ENCODE data around the gene AAK1.
"Not testable (repeated sequence)": the region's sequence is repeated elsewhere in the genome, so short reads cannot be mapped to it uniquely, and the experiment has no call there.

Gene AAK1

DNA sequence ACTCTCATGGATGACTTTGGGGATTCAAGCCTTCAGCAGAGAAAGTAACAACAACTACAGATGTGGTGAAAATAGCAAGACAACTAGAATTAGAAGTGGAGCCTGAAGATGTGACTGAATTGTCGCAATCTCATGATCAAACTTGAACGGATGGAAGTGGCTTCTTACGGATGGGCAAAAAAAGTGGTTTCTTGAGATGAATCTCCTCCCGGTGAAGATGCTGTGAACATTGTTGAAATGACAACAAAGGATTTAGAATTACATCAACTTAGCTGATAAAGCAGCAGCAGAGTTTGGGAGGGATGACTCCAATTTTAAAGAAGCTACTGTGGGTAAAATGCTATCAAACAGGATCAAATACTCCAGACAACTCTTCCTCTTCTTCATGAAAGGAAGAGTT lies 43.1 kb downstream of the AAK1 start:
- DNase-seq (ENCODE audit: low read depth): no peak

DNA sequence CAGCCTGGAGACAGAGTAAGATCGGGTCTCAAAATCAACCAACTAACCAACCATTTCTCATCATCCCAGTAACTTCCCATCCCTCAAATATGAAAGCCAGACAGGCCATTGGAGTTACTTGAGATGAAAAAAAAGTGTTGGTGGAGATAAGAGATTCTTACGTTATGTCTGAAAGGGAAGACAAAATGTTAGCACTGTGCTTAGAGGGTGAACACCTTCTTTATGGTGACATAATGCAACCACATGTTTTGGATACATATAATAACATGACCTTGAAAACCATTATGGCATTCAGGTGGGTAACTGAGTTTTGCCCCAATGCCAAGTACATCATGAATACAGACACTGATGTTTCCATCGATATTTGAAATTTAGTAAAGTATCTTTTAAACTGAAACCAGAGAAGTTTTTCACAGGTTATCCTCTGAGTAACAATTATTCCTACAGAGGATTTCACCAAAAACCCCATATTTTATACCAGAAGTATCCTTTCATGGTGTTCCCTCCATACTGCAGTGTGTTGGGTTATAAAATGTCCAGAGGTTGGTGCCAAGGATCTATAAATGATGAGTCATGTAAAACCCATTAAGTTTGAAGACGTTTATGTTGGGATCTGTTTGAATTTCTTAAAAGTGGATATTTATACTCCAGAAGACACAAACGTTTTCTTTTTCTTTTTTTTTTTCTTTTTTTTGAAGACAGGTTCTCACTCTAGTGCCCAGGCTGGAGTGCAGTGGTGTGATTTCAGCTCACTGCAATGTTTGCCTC lies 45.5 kb downstream of the AAK1 start:
- no peak for DNase-seq (ENCODE audit: low read depth)

DNA sequence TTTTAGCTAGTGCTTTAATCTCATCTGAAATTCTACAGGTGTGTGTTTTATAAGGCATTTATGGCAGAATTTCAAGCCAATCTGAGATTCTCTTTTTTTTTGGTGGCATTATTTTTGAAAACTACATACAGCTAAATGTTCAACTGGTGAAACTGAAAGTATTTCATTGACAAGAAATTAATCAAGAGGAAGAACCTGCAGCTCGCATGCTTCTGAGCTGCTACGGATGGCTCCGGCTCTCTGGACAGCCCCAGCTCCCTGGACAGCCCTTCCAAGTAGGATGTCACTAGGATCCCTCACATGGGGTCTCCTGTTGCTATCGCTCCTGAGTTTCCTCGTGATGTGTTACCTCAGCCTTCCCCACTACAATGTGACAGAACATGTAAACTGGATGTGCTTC lies 46.4 kb downstream of the AAK1 start:
- no peak for DNase-seq (ENCODE audit: low read depth)

DNA sequence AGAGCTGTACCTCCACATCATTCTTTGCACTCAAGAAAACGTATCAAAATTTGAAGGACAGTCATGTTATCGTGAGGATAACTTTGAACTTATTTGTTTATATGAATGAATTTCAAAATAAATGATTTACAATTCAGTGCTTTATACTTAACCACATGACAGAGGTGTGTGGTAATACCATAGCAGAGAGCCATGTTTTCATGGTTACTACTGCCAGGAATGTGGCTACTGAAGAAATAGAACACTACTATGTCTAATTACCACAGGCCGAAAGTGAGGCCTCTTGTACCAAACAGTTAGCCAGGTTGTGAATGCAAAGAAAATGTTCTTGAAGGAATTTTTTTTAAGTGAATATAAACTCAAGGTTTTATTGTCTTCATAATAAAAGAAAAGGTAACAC lies 49.2 kb downstream of the AAK1 start:
- DNase-seq (ENCODE audit: low read depth): no peak

DNA sequence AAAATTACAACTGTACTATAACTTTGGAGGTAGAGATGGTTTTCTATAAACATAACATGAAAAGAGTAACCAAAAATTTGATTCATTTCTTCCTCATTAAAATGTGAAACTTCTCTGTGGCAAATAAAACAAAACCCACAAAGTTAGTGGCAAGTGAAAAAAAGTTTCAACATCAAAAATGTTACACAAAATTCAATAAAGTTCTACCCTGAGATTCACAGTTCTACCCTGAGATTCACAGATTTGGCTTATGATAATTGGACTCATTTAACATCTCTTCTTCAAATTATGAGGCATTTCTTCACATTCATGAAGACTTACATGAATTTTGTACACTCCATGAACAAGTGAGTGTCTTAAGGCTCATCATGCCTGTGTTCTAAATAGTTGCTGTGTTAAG lies 51.0 kb downstream of the AAK1 start:
- DNase-seq (ENCODE audit: low read depth): no peak

DNA sequence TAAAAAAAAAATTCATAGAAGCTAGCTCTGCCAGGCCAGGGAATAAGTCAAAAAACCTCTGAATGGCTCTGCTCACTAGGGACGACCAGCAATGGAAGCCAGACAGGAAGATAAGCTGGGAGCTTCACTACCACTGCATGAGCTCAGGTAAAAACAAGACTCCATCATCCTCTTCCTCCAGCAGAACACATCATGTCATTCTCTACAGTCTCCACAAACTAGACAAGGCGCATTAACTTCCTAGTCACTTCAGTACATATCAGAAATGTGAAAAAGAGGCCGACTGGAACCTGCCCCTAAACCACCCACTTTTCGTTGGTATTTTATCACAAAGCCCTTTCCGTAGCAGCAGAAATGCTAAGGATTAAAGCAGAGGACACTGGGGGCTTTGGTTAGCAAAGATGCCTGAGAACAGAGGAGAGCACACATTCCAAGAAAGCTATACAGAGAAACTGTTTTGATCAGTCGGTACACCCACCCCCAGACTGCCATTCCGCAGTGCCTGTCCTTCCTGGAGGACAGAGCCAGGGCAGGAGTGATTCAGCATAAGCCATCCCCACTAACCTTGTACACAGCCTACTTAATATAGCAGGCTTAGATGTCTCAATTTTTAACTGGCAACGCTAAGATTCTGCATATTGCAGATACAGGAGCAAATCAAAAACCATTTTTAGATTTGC lies 53.4 kb downstream of the AAK1 start:
- DNase-seq (ENCODE audit: low read depth): no peak

DNA sequence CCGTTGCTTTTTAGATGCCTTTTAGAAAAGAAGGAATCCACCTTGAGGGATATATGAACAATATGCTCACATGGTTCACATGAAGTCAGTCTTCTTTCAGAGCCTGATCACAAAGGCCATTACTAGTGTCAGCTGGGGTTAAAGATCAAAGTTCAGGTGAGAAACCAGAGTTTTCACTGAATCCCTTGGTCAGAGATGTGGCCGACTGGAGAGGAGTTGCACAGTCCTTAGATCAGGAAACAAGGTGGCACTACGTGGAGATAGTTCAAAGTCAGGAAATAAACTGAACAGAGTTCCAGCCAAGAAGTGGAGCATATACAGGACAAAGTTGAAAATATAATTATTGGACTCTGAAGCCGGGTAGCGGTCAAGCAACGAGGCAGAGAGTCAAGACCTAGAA lies 54.6 kb downstream of the AAK1 start:
- no peak for DNase-seq (ENCODE audit: low read depth)

DNA sequence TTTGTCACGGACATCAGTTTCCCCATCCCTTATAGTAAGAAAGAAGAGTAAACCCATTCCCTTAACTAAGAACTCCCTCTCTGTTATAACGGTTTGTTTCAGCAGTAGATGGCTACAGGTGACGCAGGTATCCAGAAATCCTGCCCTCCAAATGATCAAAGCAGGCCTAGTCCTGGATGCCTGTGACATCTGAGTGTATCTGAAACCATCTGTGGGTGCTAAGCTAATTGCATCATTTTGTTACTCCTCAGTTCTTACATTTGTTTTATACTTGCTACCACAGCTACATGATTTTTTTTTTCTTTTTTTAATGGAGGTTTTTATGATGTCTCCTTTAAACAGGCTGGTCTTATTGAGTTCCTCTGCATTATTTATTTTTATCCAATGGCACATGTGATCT lies 55.1 kb downstream of the AAK1 start:
- DNase-seq (ENCODE audit: low read depth): no peak

DNA sequence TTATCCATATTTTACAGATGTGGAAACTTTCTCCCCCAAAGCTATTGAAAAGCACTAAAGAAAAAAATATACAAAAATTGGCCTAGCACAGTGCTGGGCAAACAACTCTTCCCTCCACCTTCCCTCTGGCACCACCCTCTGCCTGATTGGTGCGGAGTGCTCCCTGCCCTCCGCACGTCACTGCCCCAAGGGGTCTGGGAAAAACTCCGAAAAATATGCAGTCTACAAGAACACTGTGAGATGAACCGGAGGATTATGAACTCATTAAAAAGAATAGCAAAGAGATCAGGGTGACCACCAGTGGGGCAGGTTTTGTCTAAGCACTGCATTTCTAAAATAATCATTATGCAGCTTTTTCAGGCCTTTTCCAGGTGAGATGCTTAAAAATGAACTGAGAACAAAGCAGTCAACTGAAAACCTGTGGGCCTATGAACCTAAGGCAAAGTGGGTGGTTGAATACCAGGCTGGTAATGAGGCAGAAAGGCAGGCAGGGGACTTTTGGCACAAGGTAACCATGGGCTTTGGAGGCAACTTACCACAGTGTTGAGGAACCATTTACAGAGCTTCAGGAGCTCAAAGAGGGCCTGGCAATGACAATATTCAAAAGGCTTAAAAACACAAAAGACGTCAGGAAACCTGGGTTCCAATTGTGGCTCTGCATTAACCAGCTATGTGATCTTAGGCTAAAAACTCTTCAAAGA lies 57.5 kb downstream of the AAK1 start:
- DNase-seq (ENCODE audit: low read depth): no peak

DNA sequence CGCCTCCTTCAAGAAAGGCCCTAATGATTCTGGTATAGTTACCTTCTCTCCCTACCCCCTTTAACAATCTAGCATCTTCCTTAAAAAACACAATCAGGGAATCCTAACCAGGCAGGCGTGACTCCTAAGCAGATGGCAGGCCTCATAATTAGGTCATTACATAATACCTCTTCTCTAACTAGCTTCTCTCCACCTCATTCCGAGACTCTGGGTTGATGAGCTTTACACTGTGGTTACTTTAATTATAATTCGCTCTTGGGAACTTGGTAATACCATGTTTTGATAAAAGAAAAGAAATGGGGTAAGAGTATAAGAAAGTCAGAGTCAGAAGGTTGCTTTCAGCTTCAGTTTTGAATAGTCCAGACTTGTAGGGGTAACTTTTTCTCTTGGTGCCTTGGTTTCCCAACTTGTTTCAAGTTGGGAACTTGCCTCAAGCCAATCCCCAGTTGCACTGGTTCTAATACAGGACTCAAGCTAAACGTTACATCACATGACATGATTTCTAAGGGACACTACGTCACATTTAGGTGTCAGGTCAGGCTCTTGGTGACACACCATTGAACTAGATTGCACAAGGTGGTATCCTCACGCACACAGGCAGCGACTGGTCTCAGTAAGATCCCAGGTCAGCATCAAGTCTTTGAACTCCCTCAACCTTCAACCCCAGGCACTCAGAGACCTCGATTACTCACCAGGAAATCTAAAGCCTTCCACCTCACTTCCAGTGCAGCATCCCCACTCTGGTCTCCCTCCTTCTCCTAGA lies 59.2 kb downstream of the AAK1 start:
- DNase-seq (ENCODE audit: low read depth): no peak

DNA sequence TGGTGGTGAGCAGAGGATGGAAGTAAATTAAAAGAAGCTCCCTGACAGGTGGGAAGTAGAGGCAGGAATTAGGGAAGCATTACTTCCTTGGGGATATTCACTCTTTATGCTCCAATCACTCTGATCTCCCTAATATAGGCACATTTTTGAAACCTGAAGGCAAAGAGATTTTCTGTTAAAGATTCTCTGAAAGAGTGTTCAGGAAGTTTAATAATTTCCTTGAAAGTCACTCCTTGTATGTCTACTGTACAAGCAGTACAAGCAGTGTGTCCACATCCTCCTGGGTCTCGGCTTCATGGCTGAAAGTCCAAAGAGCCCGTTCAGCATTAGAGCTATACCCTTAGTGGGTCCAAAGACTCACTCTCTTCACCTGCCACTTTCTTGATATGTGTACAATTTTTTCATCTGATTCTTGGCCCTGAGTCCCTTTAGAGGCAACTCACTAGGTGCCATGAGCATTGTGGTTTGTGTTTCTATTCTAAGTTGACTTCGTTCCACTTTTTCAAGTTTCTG lies 60.2 kb downstream of the AAK1 start:
- DNase-seq (ENCODE audit: low read depth): no peak

DNA sequence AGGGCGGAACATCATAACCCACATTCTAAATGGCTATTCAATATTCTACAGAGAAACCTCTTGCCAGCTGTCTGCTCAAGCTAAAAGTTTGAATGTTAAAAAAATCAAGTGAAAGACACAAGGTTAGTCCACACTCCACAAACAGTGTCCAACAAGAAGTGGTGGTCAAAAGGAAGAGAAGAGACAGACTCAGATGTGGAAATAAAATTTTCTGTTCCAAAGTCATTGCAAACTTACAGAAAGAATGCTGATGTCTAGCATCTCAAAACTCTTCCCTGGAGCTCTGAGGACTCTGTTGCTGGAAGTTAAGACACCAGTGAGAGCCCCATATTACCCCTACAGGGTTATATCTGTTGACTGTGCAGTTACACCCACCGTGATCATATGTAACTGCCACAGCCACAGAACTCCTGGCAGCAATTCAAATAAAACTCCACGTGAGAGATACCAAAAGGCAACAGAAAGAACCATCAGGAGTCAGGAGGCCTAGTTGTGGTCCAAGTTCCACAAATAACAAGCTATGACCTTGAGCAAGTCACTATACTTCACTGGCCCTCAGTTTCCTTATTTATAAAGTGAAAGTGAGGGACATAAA lies 60.9 kb downstream of the AAK1 start:
- DNase-seq (ENCODE audit: low read depth): no peak

DNA sequence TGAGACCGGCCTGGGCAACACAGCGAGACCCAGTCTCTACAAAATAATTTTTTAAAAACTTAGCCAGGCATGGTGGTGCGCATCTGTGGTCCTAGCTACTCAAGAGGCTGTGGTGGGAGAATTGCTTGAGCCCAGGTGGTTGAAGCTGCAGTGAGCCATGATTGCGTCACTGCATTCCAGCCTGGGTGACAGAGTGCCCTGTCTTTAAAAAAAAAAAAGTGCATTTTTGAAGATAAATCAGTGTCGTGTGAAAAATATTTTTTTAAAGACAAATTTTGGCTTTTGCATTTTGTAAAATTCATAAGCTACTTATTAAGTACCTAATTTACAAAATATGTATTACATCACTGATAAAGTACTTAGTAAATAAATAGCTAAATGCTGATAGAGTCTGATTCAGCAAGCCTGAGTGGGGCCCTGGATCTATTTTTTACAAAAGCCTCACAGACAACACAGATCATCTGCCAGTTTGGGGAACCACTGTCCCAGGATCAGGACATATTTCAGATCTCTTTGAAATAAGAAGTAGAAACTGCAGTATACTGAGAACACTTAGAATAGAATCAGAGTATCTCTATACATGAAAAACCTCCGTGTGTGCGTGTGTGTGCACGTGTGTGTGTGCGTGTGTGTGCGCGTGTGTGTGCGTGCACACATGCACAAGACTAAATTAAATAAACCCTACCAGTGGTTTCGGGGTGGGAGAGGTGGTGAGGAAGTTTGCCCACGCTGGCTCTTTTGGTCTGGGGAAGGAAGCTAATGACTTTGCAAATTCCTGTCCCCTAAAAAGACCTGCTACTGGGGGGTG lies 61.6 kb downstream of the AAK1 start:
- DNase-seq (ENCODE audit: low read depth): no peak

DNA sequence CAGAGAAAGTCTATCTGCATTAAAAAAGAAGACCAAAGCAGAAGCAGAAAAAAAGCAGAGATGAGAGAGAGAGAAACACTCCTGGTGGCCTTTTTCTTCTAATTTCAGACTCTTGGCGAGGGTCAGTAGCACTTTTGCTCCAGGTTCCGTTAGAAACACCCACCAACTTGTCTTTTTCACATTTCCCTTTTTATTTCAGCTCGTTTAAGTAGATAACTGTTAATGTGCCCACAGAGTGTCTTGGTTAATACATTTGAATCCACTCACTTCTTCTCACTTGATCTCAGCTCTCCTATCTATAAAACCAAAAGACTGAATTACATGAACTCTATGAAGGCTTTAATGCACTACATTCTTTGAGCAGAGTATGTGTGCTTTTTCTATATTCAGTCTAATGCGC lies 63.1 kb downstream of the AAK1 start:
- no peak for DNase-seq (ENCODE audit: low read depth)

DNA sequence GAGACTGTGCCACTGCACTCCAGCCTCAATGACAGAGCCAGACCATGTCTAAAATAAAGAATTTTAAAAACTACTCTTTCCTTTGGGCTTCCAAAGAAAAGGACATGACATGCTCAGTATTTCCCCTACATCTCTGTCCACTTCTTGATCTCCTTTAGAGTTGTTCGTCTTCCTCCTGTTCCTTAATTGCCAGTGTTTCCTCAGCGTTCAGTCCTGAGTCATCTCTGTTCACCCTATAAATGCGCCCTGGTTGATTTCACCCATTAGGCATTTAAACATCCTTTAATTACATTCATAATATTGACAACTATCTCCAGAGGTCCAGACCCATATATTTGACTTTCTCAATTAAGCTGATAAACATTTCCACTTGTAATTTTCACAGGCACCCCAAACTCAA lies 64.0 kb downstream of the AAK1 start:
- DNase-seq (ENCODE audit: low read depth): no peak

DNA sequence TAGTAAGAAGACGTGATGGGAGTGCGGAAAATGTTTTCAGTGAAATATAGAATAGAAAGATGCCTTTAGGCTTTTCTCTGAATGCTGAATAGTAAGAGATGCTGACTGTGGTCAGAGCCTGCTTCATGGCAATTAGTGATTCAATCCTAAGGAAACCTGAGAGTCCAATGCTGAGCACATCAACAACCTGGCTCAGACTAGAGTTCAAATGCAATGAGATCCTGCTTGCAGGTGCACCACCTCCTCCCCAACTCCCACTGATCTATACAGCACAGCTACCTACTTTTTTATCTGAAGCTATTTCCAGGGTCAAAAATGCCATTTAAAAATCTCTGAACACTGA lies 65.4 kb downstream of the AAK1 start:
- no peak for DNase-seq (ENCODE audit: low read depth)

DNA sequence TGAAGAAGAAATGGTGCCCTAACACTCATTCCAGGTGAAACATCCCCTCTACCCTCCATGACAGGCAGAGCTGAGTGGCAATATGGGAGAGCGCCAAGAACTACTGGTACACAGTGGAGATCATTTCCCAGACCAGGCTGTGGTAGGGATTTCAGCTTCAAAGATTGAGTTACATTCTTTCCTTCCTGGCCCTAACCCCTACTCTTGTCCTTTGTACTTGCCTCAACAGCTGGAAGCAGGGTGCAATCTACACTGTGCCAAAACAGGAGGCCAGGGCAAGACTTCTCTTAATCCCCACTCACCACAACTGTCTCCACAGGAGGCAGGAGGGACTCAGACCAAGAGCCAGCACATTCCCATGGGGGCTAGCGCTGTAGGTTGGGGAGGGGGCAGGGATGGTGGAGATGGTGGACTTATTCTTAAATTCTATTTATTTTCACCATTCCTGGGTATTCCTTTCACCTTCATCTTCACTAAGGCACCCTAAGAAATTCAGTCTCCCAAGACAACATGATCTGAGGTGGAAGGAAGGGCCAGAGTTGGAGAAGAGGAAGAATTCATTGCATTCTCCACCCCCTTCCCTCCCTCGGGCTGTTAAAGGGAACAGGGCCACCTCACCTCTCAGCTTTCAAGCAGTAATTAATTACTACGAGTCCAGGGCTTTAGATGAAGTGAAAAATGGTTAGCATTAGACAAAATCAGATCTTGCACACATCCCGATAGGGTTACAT lies 65.9 kb downstream of the AAK1 start:
- DNase-seq (ENCODE audit: low read depth): no peak

DNA sequence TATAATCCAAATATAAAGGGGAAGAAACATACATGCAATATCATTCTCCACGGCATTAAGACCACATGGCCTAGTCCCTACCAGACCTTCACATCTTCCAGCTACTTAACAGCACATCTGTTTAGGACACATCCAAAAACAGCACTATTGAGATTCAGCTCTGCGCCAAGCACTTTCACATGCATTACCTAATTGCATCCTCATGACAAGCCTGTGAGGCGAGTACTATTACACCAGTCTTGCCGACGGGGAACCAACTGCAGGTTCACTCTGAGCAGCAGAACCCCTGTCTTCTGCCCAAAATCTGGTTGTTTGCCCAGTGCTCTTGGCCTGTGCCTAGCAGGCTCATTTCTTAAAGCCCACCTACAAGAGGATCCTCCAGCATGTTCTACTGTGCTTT lies 66.7 kb downstream of the AAK1 start:
- DNase-seq (ENCODE audit: low read depth): no peak

DNA sequence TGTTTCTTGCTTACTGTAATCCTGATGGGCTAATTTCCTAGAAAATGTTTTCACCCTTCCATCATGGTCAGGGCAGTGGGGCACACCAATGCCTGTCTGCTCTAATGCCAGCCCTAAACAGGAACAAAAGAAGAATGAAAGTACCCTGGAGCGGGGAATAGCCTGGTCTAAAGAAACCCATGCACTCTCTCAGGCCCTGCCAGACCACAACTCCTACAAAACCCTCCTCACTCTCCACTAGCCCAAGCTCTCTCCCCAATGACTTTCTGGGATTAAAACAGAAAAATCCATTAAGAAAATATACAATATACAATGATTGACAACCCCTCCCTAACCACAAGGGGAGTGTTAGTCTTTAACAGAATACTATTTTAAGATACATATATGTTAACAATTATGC lies 67.6 kb downstream of the AAK1 start:
- DNase-seq (ENCODE audit: low read depth): no peak

DNA sequence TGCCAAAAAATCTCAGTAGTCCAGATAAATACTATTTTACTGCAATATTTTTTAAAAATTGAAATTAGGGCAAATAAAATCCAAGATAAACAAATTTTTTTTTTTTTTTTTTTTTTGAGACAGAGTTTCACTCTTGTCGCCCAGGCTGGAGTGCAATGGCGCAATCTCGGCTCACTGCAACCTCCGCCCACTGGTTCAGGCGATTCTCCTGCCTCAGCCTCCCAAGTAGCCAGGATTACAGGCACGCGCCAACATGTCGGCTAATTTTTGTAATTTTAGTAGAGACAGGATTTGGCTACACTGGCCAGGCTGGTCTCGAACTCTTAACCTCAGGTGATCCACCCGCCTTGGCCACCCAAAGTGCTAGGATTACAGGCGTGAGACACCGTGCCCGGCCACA lies 68.2 kb downstream of the AAK1 start:
- not testable (repeated sequence) for DNase-seq (ENCODE audit: low read depth)

DNA sequence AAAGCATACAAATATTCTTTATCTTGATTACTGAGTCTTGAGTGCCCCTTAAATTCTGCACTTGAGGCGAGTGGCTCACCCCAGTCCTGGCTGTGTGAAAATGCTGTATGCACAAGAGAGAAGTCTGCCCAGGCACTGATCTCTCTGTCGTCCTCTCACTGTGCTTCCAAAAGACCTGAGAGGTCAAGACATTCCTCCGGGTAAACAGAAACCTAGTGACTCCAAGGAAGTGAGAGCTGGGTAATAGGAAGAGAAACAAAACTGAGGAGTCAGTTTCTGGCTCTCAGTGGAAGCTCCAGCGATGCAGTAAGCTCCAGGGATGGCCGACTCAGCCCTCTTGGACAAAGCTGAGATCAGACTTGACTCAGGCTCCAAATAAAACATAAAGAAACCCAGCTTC lies 70.9 kb downstream of the AAK1 start:
- DNase-seq (ENCODE audit: low read depth): no peak

All from stimulated activated CD8-positive, alpha-beta memory T cell treated with anti-CD3 and anti-CD28 coated beads, Interleukin-15, amount 100 ng/mL, for 24 hours (primary cell).